ENCODE data around the gene TTC13. TPM values are rescaled to one million over a fixed set of nuclear protein-coding genes. Genes with fewer than 3 reads are reported as not detected.

The TTC13 gene
- total RNA-seq, 1 experiment from 2014 or later: 4.4 TPM

- H3K27ac Mint-ChIP-seq: no peak overlapping the region
Observed at GRCh38 chr1:230938924-230939368, 39.7 kb downstream of the TTC13 start.

More at GRCh38 chr1:230938924-230939368, 39.7 kb downstream of the TTC13 start:
- no peak for ATAC-seq
- 0 out of 2 replicates have a peak, but pooled peaks cover 3% of the 10 kb centered on the region for H3K27me3 Mint-ChIP-seq (ENCODE audit: low read depth)
- H3K4me3 Mint-ChIP-seq: no peak overlapping the region
- no peaks in the 10 kb centered on the region for H3K9me3 Mint-ChIP-seq
- CTCF ChIA-PET: no interaction called here
- no peak for TF ChIP-seq NR3C1 (CRISPR knock-in tag; conservative IDR thresholded peaks at IDR 0.05; ENCODE audit: low read depth)
- TF ChIP-seq ZNF671 (CRISPR knock-in tag; IDR thresholded peaks at IDR 0.05): no peak
- TF ChIP-seq STAT6 (CRISPR knock-in tag; conservative IDR thresholded peaks at IDR 0.05; ENCODE audit: low read depth): no peak
- TF ChIP-seq ESRRA (CRISPR knock-in tag; IDR thresholded peaks at IDR 0.05; ENCODE audit: borderline replicate concordance): no peak
- TF ChIP-seq AR (CRISPR knock-in tag; IDR thresholded peaks at IDR 0.05): no peak
- TF ChIP-seq IRF2 (CRISPR knock-in tag; IDR thresholded peaks at IDR 0.05; ENCODE audit: borderline replicate concordance, low read depth): no peak
- no peak for TF ChIP-seq ZBTB21 (CRISPR knock-in tag; IDR thresholded peaks at IDR 0.05; ENCODE audit: borderline replicate concordance)
- TF ChIP-seq ZNF423 (CRISPR knock-in tag; IDR thresholded peaks at IDR 0.05): no peak
- TF ChIP-seq ERG (CRISPR knock-in tag; IDR thresholded peaks at IDR 0.05): no peak
- no peak for TF ChIP-seq JUN (CRISPR knock-in tag; IDR thresholded peaks at IDR 0.05)
- TF ChIP-seq MLX (CRISPR knock-in tag; IDR thresholded peaks at IDR 0.05): no peak
- no peak for TF ChIP-seq RELA (CRISPR knock-in tag; IDR thresholded peaks at IDR 0.05; ENCODE audit: borderline replicate concordance)
- TF ChIP-seq MAX (CRISPR knock-in tag; IDR thresholded peaks at IDR 0.05): no peak
- TF ChIP-seq NFATC4 (CRISPR knock-in tag; IDR thresholded peaks at IDR 0.05): no peak
- no peak for TF ChIP-seq EMX1 (CRISPR knock-in tag; IDR thresholded peaks at IDR 0.05)
- TF ChIP-seq E2F4 (CRISPR knock-in tag; IDR thresholded peaks at IDR 0.05; ENCODE audit: borderline replicate concordance, low read depth): no peak
- no peaks in the 10 kb centered on the region for H3K36me3 Mint-ChIP-seq
- POLR2A ChIA-PET: no interaction called here
- no peak for DNase-seq (ENCODE audit: low spot score)
- no peaks in the 10 kb centered on the region for H3K4me1 Mint-ChIP-seq
